ENCODE measurements around the gene CCDC154. TPM values are rescaled to one million over a fixed set of nuclear protein-coding genes. Genes with fewer than 3 reads are reported as not detected.

CCDC154 gene
- total and polyA plus RNA-seq, 4 donors = 0.63 to 4.5 (median 1.4) TPM

DNA sequence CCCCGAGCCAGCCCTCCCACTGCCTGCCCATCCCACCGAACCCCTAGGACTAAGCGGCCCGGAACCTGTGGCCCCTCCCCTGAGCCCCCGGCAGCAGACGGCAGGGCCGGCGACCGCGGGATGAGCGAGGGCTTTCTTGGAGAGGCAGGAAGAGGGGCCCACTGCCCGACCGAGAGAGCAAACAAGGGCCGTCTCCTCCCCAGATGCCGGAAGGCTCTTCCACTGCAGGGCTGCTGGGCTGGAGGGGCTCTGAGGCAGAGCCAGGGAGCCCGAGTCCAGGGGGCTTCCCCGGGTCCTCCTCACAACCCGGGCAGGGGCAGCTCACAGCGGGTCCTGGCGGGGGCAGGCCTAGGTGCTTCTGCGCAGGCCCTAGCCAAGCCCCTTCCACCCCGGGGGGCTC is 10.6 kb downstream of the CCDC154 start:
- ATAC-seq (ENCODE audit: insufficient read depth, low FRiP score) = no peak
- no peak overlapping the region for H3K4me3 ChIP-seq
- TF ChIP-seq, protein P1, sequence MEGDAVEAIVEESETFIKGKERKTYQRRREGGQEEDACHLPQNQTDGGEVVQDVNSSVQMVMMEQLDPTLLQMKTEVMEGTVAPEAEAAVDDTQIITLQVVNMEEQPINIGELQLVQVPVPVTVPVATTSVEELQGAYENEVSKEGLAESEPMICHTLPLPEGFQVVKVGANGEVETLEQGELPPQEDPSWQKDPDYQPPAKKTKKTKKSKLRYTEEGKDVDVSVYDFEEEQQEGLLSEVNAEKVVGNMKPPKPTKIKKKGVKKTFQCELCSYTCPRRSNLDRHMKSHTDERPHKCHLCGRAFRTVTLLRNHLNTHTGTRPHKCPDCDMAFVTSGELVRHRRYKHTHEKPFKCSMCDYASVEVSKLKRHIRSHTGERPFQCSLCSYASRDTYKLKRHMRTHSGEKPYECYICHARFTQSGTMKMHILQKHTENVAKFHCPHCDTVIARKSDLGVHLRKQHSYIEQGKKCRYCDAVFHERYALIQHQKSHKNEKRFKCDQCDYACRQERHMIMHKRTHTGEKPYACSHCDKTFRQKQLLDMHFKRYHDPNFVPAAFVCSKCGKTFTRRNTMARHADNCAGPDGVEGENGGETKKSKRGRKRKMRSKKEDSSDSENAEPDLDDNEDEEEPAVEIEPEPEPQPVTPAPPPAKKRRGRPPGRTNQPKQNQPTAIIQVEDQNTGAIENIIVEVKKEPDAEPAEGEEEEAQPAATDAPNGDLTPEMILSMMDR (IDR thresholded peaks at IDR 0.05; ENCODE audit: control extremely low read depth, extremely low read depth) = no peak
- DNase-seq = no peak
- H3K4me1 ChIP-seq (ENCODE audit: control insufficient read depth in 5 of 5, insufficient read depth in 5 of 5, low read length in 5 of 5) = peaks cover 0 to 39% (median 0%) of the 10 kb centered on the region in 5 donors
- H3K9me3 ChIP-seq (ENCODE audit: control insufficient read depth in 4 of 4, insufficient read depth in 3 of 4, low read length in 3 of 4) = no peaks in the 10 kb centered on the region
- no peak overlapping the region for H3K9ac ChIP-seq (ENCODE audit: insufficient read depth in 1 of 2, low read length in 2 of 2)
- WGBS, 2 donors = 42 to 49% methylated on average over 20 to 22 of the region's 22 CpGs
- H3K36me3 ChIP-seq (ENCODE audit: control insufficient read depth in 4 of 4, insufficient read depth in 4 of 4, low read length in 4 of 4) = no peaks in the 10 kb centered on the region
- no peak overlapping the region for H3K27ac ChIP-seq (ENCODE audit: low read depth in 1 of 2, low read length in 1 of 2)
- H3K27me3 ChIP-seq (ENCODE audit: control insufficient read depth in 3 of 3, insufficient read depth in 3 of 3, low read length in 2 of 3) = no peaks in the 10 kb centered on the region

DNA sequence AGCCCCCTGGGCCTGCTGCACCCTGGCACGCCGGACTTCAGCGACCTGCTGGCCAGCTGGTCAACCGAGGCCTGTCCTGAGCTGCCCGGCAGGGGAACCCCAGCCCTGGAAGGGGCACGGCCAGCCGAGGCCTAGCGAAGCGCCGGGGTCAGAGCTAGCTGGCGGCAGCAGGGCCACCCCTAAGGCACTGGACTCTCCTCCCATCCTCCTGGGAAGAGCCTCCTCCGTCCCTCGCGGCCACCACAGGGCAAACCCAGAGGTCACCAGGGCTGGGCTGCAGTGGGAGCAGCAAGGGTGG is 11.1 kb downstream of the CCDC154 start:
- Histone ChIP-seq H3K27me3 (ENCODE audit: control insufficient read depth in 3 of 3, insufficient read depth in 3 of 3, low read length in 2 of 3) (no peaks in the 10 kb centered on the region), H3K4me1 (ENCODE audit: control insufficient read depth in 5 of 5, insufficient read depth in 5 of 5, low read length in 5 of 5) (peaks cover 0 to 39% (median 0%) of the 10 kb centered on the region in 5 donors), H3K27ac (ENCODE audit: low read depth in 1 of 2, low read length in 1 of 2) (no peak overlapping the region), H3K9ac (ENCODE audit: insufficient read depth in 1 of 2, low read length in 2 of 2) (no peak overlapping the region), H3K4me3 (no peak overlapping the region), H3K9me3 (ENCODE audit: control insufficient read depth in 4 of 4, insufficient read depth in 3 of 4, low read length in 3 of 4) (no peaks in the 10 kb centered on the region), H3K36me3 (ENCODE audit: control insufficient read depth in 4 of 4, insufficient read depth in 4 of 4, low read length in 4 of 4) (no peaks in the 10 kb centered on the region)
- WGBS, 2 donors = 82 to 88% methylated on average over 14 of the region's 14 CpGs
- TF ChIP-seq, protein P1 (IDR thresholded peaks at IDR 0.05; ENCODE audit: control extremely low read depth, extremely low read depth) = no peak
- DNase-seq (no peak), ATAC-seq (ENCODE audit: insufficient read depth, low FRiP score) (no peak)

DNA sequence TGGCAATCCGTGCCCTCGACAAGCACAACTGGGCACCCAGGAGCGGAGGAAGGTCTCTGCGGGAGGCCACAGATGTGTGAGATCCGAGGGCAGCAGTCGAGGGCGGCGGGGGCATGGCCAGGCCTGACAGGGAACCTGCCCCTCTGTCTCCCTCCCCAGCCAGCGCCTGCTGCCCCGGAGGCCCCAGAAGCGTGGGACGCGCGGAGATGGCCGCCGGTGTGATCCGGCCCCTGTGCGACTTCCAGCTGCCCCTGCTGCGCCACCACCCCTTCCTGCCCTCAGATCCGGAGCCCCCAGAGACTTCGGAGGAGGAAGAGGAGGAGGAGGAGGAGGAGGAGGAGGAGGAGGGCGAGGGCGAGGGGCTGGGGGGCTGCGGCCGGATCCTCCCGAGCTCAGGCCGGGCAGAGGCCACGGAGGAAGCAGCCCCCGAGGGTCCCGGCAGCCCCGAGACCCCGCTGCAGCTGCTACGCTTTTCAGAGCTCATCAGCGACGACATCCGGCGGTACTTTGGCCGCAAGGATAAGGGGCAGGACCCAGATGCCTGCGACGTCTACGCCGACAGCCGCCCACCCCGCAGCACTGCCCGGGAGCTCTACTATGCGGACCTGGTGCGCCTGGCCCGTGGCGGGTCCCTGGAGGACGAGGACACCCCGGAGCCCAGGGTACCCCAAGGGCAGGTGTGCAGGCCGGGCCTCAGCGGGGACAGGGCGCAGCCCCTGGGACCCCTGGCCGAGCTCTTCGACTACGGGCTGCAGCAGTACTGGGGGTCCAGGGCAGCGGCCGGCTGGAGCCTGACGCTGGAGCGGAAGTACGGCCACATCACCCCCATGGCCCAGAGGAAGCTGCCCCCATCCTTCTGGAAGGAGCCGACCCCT is 11.7 kb downstream of the CCDC154 start:
- peaks cover 0 to 39% (median 0%) of the 10 kb centered on the region in 5 donors for H3K4me1 ChIP-seq (ENCODE audit: control insufficient read depth in 5 of 5, insufficient read depth in 5 of 5, low read length in 5 of 5)
- H3K27me3 ChIP-seq (ENCODE audit: control insufficient read depth in 3 of 3, insufficient read depth in 3 of 3, low read length in 2 of 3) = no peaks in the 10 kb centered on the region
- H3K9me3 ChIP-seq (ENCODE audit: control insufficient read depth in 4 of 4, insufficient read depth in 3 of 4, low read length in 3 of 4) = no peaks in the 10 kb centered on the region
- 69 to 71% methylated on average over 57 to 63 of the region's 63 CpGs for WGBS, 2 donors
- no peaks in the 10 kb centered on the region for H3K36me3 ChIP-seq (ENCODE audit: control insufficient read depth in 4 of 4, insufficient read depth in 4 of 4, low read length in 4 of 4)
- peak in 1 of 3 donors; percentile 9 for DNase-seq
- H3K9ac ChIP-seq (ENCODE audit: insufficient read depth in 1 of 2, low read length in 2 of 2) = no peak overlapping the region
- TF ChIP-seq, protein P1 (IDR thresholded peaks at IDR 0.05; ENCODE audit: control extremely low read depth, extremely low read depth) = no peak
- H3K27ac ChIP-seq (ENCODE audit: low read depth in 1 of 2, low read length in 1 of 2) = peak overlapping the region; percentile 2 to 5
- H3K4me3 ChIP-seq = no peak overlapping the region
- no peak for ATAC-seq (ENCODE audit: insufficient read depth, low FRiP score)

Data from lung (tissue), 12 donors.